HepG2 (cell line): ENCODE data around the gene CNTN5. TPM values are rescaled to one million over a fixed set of nuclear protein-coding genes. Genes with fewer than 3 reads are reported as not detected.

ENCODE experiments used
- ATAC-seq: fragments of 200-7000 bp; cut with Tn5 transposase; 3 replicates; pipeline ENCODE4 v1.9.1; 2020; ENCODE audit warnings: mild to moderate bottlenecking, moderate library complexity
- BruUV-seq: library from RNA; stranded (reverse); fragments of 400-500 nt; replicated peaks from 2 replicates; lab custom pipeline; 2021; lab: Mats Ljungman, UMichigan
- CTCF ChIA-PET: fragments of 300-600 bp; formaldehyde crosslinking; extraction: SDS; loops from one replicate; lab custom pipeline; 2021; ENCODE audit warnings: low total read pairs, inconsistent platforms, low intra/inter-chr PET ratio; lab: Yijun Ruan, JAX
- POLR2A ChIA-PET: fragments of 350-600 bp; sonication (Branson Sonifier 250); formaldehyde crosslinking; loops from one replicate; lab custom pipeline; 2020; ENCODE audit warnings: antibody characterized with exemption, inconsistent platforms; lab: Yijun Ruan, JAX
- DNase-seq: peaks from one replicate; pipeline ENCODE4 v3.0.0-alpha.2; 2015; ENCODE audit warnings: low spot score
- FAIRE-seq: peaks from 3 replicates; lab custom pipeline; 2011; peaks lifted over from hg19 to GRCh38; lab: Jason Lieb, UNC
- H2AFZ ChIP-seq: one replicate; pipeline ENCODE4 v1.6.1; 2011; ENCODE audit warnings: low read length, inconsistent platforms
- H3K27ac ChIP-seq: fragments of 300-600 bp; 3 replicates; pipeline ENCODE4 v1.8.0; 2011; ENCODE audit warnings: mixed run types, mild to moderate bottlenecking, mixed read lengths, low read length, inconsistent platforms; ENCODE audit not compliant: insufficient read depth; ENCODE audit errors: extremely low read length
- H3K27me3 ChIP-seq, 2 experiments: fragments of 200-600 bp in 1 of 2; 2 replicates in 1 of 2; 3 replicates in 1 of 2; pipeline versions ENCODE4 v1.6.0 to v1.8.0; 2011; ENCODE audit warnings: low read length in 2 of 2, mild to moderate bottlenecking in 2 of 2, moderate library complexity in 2 of 2, inconsistent platforms in 1 of 2; ENCODE audit not compliant: insufficient read depth in 2 of 2, control insufficient read depth in 1 of 2
- H3K36me3 ChIP-seq, 2 experiments: fragments of 200-600 bp in 1 of 2; replicated peaks in 1 of 2; 2 replicates in 1 of 2; 3 replicates in 1 of 2; pipeline versions ENCODE4 v1.5.1 to v1.8.0; 2011; ENCODE audit warnings: low read length in 2 of 2, inconsistent platforms in 1 of 2; ENCODE audit not compliant: insufficient read depth in 2 of 2, control insufficient read depth in 1 of 2
- H3K4me1 ChIP-seq: 2 replicates; pipeline ENCODE4 v1.5.1; 2012; ENCODE audit warnings: low read length, inconsistent platforms; ENCODE audit not compliant: insufficient read depth
- H3K4me2 ChIP-seq: 2 replicates; pipeline ENCODE4 v1.6.0; 2011; ENCODE audit warnings: low read depth, low read length, inconsistent platforms
- H3K4me3 ChIP-seq, 3 experiments: fragments of 200-600 bp in 1 of 3; sonication (generic), shearing (Covaris generic) in 1 of 3; replicated peaks in 1 of 3; 2 replicates each; pipeline ENCODE4 v1.5.1; 2011 to 2016; ENCODE audit warnings: low read length in 3 of 3, inconsistent platforms in 2 of 3, low read depth in 2 of 3, mild to moderate bottlenecking in 2 of 3, control low read depth in 1 of 3, mixed read lengths in 1 of 3; ENCODE audit not compliant: insufficient read depth in 1 of 3
- H3K79me2 ChIP-seq: one replicate; pipeline ENCODE4 v1.6.1; 2011; ENCODE audit warnings: low read length, inconsistent platforms; ENCODE audit not compliant: insufficient read depth
- H3K9ac ChIP-seq: 2 replicates; pipeline ENCODE4 v1.6.0; 2011; ENCODE audit warnings: mild to moderate bottlenecking, low read depth, low read length, inconsistent platforms; ENCODE audit not compliant: insufficient read depth
- H3K9me3 ChIP-seq: 2 replicates; pipeline ENCODE4 v1.5.1; 2012; ENCODE audit warnings: mild to moderate bottlenecking, low read length
- H4K20me1 ChIP-seq: 2 replicates; pipeline ENCODE4 v1.6.0; 2011; ENCODE audit warnings: inconsistent platforms, mild to moderate bottlenecking, low read length, moderate library complexity; ENCODE audit not compliant: insufficient read depth
- AHR ChIP-seq: IDR thresholded peaks from 2 replicates; pipeline ENCODE4 v1.6.1; 2018; ENCODE audit warnings: missing genetic modification reagents, missing compliant biosample characterization
- DMAP1 ChIP-seq: IDR thresholded peaks from 2 replicates; pipeline ENCODE4 v1.6.1; 2016
- FOSL2 ChIP-seq: sonication (generic); formaldehyde crosslinking; IDR thresholded peaks from 2 replicates; pipeline ENCODE4 v1.4.0; 2020; ENCODE audit warnings: missing genetic modification reagents
- HNF1A ChIP-seq, 2 experiments: sonication (generic) in 1 of 2; formaldehyde crosslinking in 1 of 2; IDR thresholded peaks; 2 replicates each; pipeline versions ENCODE4 v1.4.0 to v1.6.1; 2016 to 2020; ENCODE audit warnings: borderline replicate concordance in 1 of 2, low read depth in 1 of 2, mild to moderate bottlenecking in 1 of 2, missing genetic modification reagents in 1 of 2
- NR2F6 ChIP-seq, 2 experiments: IDR thresholded peaks; 2 replicates each; pipeline ENCODE4 v1.6.1; 2016; ENCODE audit warnings: antibody characterized with exemption in 1 of 2, mild to moderate bottlenecking in 1 of 2
- TAF1 ChIP-seq: sonication (generic); formaldehyde crosslinking; IDR thresholded peaks from 2 replicates; pipeline ENCODE4 v1.4.0; 2020; ENCODE audit warnings: missing genetic modification reagents
- U2AF2 ChIP-seq: fragments of 200-400 bp; formaldehyde crosslinking; IDR thresholded peaks from 2 replicates; pipeline ENCODE4 v1.6.1; 2017; ENCODE audit warnings: low read depth, mild to moderate bottlenecking, low read length
- ZMYM2 ChIP-seq: sonication (generic); formaldehyde crosslinking; IDR thresholded peaks from 2 replicates; pipeline ENCODE4 v1.8.0; 2022; ENCODE audit warnings: mild to moderate bottlenecking, missing genetic modification reagents
- ZNF350 ChIP-seq: sonication (generic); formaldehyde crosslinking; IDR thresholded peaks from 2 replicates; pipeline ENCODE4 v1.4.0; 2020; ENCODE audit warnings: mild to moderate bottlenecking, low read depth, missing genetic modification reagents, borderline replicate concordance
- ZNF546 ChIP-seq: sonication (generic); formaldehyde crosslinking; conservative IDR thresholded peaks from 2 replicates; pipeline ENCODE4 v1.8.1; 2023; ENCODE audit warnings: mild to moderate bottlenecking, missing genetic modification reagents
- ZNF839 ChIP-seq: sonication (generic); formaldehyde crosslinking; IDR thresholded peaks from 2 replicates; pipeline ENCODE4 v1.4.0; 2020; ENCODE audit warnings: missing genetic modification reagents, mild to moderate bottlenecking, borderline replicate concordance
- ZNF850 ChIP-seq: sonication (generic); formaldehyde crosslinking; conservative IDR thresholded peaks from 2 replicates; pipeline ENCODE4 v1.9.0; 2021; ENCODE audit warnings: mild to moderate bottlenecking, missing genetic modification reagents
- WGBS: methylation state at CpG from one replicate; pipeline ENCODE4 v1.1.6; 2017; ENCODE audit warnings: low lambda C conversion rate; 5-methylcytosine and 5-hydroxymethylcytosine counted together
- in situ Hi-C: cut with HindIII; loops from 2 replicates; pipeline ENCODE4 v1.10.0; 2017; ENCODE audit warnings: low pct_unique_long_range_greater_than_20kb; ENCODE audit not compliant: extremely low pct_ligation_motif_present
- intact Hi-C: fragments of 100-400 bp; cut with micrococcal nuclease; formaldehyde crosslinking; loops from one replicate; pipeline ENCODE4 v1.10.0; 2022; ENCODE audit not compliant: unreplicated experiment
- polyA plus RNA-seq, 8 experiments: library from polyadenylated mRNA; depleted of rRNA in 3 of 8; stranded (reverse) in 7 of 8; unstranded in 1 of 8; fragments of >200 nt; fragmentation: Illumina TruSeq in 4 of 8; extraction: Trizol in 4 of 8; gene quantifications; 2 replicates each; pipeline versions ENCODE4 v1.2.1 to v1.2.3, GENCODE V29; 2011 to 2016; ENCODE audit warnings: low read depth in 4 of 8, missing spikeins in 1 of 8, mixed read lengths in 1 of 8; ENCODE audit not compliant: insufficient read depth in 1 of 8
- total RNA-seq, 5 experiments: library from RNA; depleted of rRNA; stranded (reverse); fragments of >200 nt; fragmentation: Illumina TruSeq; extraction: Trizol; gene quantifications; 2 replicates each; pipeline ENCODE4 v1.2.3, GENCODE V29; 2016; ENCODE audit warnings: low read depth in 1 of 5
- TF ChIP-seq, protein P1 (sequence below): sonication (generic); formaldehyde crosslinking; IDR thresholded peaks from 2 replicates; pipeline ENCODE4 v1.4.0; 2020; ENCODE audit warnings: mild to moderate bottlenecking, missing genetic modification reagents
- TF ChIP-seq, protein P2 (sequence below): sonication (generic); formaldehyde crosslinking; IDR thresholded peaks from 2 replicates; pipeline ENCODE4 v1.4.0; 2020; ENCODE audit warnings: mild to moderate bottlenecking, missing genetic modification reagents

The CNTN5 gene
- total and polyA plus RNA-seq, 2 of the 13 experiments (the other 11 are each of a cell fraction or from before 2014, with no cell fraction given), result not detected

DNA sequence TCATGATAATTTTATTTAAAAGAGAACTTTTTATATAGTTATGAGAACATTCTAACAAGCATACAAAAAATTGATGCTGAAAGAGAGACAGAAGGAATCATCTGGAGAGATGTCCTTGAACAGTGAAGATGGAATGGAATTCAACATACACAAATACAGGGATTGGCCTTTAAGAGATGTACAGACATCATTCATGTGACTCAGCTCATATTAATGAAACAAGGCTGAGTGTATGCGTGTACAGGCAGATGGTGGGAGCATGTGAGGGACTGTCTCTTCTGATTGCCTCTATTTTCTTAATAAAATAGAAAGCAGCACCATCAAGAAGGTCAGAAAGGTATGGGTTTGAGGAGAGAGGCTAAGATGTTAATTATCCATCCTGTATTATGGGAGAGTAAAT lies 793.3 kb downstream of the CNTN5 start:
- Histone ChIP-seq H3K27ac (no peak overlapping the region), H3K79me2 (no peaks in the 10 kb centered on the region), H4K20me1 (no peaks in the 10 kb centered on the region), H2AFZ (no peak overlapping the region), H3K4me2 (no peak overlapping the region), H3K27me3 (no peaks in the 10 kb centered on the region), H3K4me1 (no peaks in the 10 kb centered on the region), H3K36me3 (no peaks in the 10 kb centered on the region), H3K9me3 (no peaks in the 10 kb centered on the region), H3K4me3 (no peak overlapping the region), H3K9ac (no peak overlapping the region)
- intact Hi-C loops (no loop called here), in situ Hi-C loops (no loop called here)
- no TSS peak for BruUV-seq
- TF ChIP-seq NR2F6 (IDR thresholded peaks at IDR 0.05), result no peak
- TF ChIP-seq NR2F6 (CRISPR knock-in tag; IDR thresholded peaks at IDR 0.05), result no peak
- TF ChIP-seq ZNF546, result no peak
- no peak for TF ChIP-seq ZNF350 (CRISPR knock-in tag)
- TF ChIP-seq FOSL2, result no peak
- no peak for TF ChIP-seq ZMYM2 (CRISPR knock-in tag)
- no peak for TF ChIP-seq U2AF2
- no peak for TF ChIP-seq DMAP1
- TF ChIP-seq AHR (CRISPR knock-in tag), result no peak
- 0% methylated on average over 1 of the region's 1 CpG for WGBS
- POLR2A ChIA-PET, result no interaction called here
- no peak for ATAC-seq
- FAIRE-seq, result no peak
- no peak for DNase-seq
- CTCF ChIA-PET, result no interaction called here

DNA sequence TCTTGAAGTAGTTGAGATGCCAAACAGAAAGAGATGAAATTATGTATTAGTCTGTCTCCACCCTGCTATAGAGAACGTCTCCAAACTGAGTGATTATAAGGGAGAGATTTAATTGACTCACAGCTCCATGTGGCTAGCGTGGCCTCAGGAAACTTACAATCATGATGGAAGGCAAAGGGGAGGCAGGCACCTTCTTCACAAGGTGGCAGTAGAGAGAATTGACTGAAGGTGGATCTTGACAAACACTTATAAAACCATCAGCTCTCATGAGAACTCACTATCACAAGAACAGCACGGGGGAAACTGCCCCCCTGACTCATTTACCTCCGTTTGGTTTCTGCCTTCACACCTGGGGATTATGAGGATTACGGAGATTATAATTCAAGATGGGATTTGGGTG lies 794.0 kb downstream of the CNTN5 start:
- intact Hi-C loops, result no loop called here
- no peak for TF ChIP-seq ZNF850
- TF ChIP-seq, protein P1, sequence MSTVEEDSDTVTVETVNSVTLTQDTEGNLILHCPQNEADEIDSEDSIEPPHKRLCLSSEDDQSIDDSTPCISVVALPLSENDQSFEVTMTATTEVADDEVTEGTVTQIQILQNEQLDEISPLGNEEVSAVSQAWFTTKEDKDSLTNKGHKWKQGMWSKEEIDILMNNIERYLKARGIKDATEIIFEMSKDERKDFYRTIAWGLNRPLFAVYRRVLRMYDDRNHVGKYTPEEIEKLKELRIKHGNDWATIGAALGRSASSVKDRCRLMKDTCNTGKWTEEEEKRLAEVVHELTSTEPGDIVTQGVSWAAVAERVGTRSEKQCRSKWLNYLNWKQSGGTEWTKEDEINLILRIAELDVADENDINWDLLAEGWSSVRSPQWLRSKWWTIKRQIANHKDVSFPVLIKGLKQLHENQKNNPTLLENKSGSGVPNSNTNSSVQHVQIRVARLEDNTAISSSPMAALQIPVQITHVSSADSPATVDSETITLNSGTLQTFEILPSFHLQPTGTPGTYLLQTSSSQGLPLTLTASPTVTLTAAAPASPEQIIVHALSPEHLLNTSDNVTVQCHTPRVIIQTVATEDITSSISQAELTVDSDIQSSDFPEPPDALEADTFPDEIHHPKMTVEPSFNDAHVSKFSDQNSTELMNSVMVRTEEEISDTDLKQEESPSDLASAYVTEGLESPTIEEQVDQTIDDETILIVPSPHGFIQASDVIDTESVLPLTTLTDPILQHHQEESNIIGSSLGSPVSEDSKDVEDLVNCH (CRISPR knock-in tag), result no peak
- no peak for TF ChIP-seq ZNF839
- no peak for TF ChIP-seq HNF1A (IDR thresholded peaks at IDR 0.05; ENCODE audit: low read depth)
- TF ChIP-seq HNF1A (CRISPR knock-in tag; IDR thresholded peaks at IDR 0.05; ENCODE audit: borderline replicate concordance), result no peak
- no peak for TF ChIP-seq TAF1 (CRISPR knock-in tag)
- TF ChIP-seq, protein P2, sequence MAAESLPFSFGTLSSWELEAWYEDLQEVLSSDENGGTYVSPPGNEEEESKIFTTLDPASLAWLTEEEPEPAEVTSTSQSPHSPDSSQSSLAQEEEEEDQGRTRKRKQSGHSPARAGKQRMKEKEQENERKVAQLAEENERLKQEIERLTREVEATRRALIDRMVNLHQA (CRISPR knock-in tag), result no peak

More for the DNA sequence above, 794.0 kb downstream of the CNTN5 start:
- Histone ChIP-seq H3K4me3 (no peak overlapping the region), H3K9me3 (no peaks in the 10 kb centered on the region), H3K27ac (no peak overlapping the region), H4K20me1 (no peaks in the 10 kb centered on the region), H3K27me3 (no peaks in the 10 kb centered on the region), H3K36me3 (no peaks in the 10 kb centered on the region), H2AFZ (no peak overlapping the region), H3K79me2 (no peaks in the 10 kb centered on the region), H3K4me1 (no peaks in the 10 kb centered on the region), H3K4me2 (no peak overlapping the region), H3K9ac (no peak overlapping the region)
- WGBS, result 0% methylated on average over 5 of the region's 5 CpGs
- FAIRE-seq (no peak), DNase-seq (no peak), ATAC-seq (no peak)
- POLR2A ChIA-PET, result no interaction called here
- in situ Hi-C loops, result no loop called here
- CTCF ChIA-PET, result no interaction called here
- no TSS peak for BruUV-seq
